GM15510 (cell line): ENCODE measurements around the gene FZD4.

Experiments
- POLR2A ChIP-seq: IDR thresholded peaks from 3 replicates; pipeline ENCODE4 v1.6.1; 2011; ENCODE audit warnings: borderline replicate concordance; ENCODE audit not compliant: insufficient read length; ENCODE audit errors: extremely low read depth

FZD4 gene

DNA sequence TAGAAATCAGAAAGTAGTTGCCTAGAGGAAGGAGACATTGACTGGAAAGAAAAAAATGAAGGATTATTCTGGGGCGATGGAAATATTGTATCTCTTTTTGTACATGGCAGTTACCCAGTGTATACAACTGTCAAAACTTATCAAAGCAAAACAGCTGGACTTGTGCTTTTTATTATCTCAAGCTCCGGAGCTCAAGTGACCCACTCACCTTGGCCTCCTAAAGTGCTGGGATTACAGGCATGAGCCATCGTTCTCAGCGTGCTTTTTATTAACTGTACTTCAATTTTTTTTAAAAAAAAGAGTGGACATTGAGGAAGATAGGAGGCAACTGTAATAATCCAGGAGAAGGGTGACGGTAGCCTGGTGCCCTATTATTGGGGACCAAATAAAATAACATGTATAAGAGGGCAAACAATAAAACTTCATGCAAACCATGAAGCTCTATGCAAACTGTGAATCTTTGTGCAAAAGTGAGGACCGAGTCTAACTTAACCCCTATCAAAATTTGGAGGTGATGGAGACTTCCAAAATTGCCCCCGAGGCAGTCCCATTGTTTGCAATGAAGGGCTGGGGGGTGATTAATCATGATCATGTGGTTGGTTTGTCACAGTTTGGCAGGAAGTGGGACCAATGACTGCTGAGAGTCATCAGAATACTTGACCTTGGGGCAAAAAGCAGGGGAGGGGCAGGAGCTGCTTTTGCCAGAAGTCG is 23.5 kb downstream of the FZD4 start:
- no peak for TF ChIP-seq POLR2A

DNA sequence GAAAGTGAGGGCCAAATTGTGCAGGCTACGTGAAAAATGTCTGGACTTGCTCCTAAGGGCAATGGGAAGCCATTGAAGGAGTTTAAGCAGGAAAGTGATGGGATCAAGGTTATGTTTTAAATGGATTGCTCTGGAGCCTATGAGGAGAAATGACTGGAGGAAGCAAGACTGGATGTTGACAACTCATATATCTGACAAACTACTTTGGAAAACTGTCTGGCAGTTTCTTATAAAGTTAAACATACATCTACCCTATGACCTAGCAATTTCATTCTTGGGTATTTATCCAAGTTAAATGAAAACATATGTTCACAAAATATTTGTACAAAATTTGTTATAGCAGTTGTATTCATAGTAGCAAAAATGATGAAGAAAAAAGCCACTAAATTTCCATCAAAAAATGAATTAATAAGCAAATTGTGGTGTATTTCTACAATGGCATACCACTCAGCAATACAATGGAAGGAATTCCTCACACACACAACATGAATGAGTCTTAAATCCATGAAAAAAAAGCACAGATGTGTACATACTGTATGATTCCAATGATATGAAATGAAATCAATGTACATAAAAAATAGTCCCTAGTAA is 24.1 kb downstream of the FZD4 start:
- TF ChIP-seq POLR2A: no peak

DNA sequence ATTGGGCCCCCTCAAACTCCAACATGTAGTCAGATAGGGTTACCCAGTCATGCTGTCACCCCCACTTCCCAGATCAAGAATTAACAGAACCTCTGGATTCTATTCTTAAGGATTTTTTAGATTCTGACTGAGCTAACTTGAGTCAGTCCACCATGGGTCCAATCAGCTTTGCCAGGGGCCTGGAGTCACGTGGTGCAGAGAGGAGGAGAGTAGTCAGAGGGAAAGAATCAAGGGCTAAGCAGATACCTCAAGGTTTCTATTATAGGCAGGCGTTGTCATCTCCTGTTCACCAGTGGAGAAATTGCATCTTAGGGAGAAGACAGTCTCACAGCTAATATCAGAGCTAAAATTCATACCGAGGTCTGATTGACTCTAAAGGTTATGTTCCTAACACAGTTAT is 28.2 kb downstream of the FZD4 start:
- TF ChIP-seq POLR2A: no peak

- no peak for TF ChIP-seq POLR2A
Observed at GRCh38 chr11:86923999-86924766, 31.0 kb downstream of the FZD4 start.

DNA sequence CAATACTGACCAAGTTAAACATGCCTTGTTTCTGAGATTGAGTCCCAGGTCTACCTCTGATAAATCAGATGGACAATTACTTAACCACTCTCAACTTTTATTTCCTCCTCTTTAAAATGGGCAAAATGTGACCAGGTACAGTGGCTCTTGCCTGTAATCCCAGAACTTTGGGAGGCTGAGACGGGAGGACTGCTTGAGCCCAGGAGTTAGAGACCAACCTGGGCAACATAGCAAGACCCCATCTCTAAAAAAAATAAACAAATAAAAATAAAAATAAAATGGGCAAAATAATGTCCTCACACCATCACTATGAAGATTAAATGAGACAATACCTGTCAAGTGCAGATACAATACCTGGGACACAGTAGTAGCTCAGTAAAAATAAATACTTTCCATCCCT is 33.0 kb downstream of the FZD4 start:
- no peak for TF ChIP-seq POLR2A

GRCh38 chr11:86919557-86920210 is 35.5 kb downstream of the FZD4 start:
- TF ChIP-seq POLR2A: no peak

- TF ChIP-seq POLR2A: no peak
Observed at GRCh38 chr11:86918973-86919372, 36.2 kb downstream of the FZD4 start.

DNA sequence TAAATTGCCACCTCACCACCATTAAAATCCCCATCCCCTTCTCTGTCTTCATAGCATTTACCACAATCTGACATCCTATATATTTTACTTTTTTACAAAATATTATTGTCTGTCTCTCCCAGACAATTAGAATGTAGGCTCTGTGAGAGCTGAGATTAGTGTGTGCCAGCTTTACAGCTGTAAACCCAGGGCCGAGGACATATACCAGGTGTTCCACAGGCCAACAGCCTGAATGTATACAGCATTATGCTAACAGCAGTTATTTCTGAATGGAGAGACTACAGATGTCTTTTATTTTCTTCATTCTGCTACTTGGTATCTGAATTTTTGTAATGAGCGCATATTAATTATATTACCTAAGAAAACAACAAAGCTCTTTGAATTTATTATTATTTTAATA is 36.7 kb downstream of the FZD4 start:
- no peak for TF ChIP-seq POLR2A

- TF ChIP-seq POLR2A: no peak
Observed at GRCh38 chr11:86917589-86917988, 37.6 kb downstream of the FZD4 start.

- TF ChIP-seq POLR2A: no peak
Observed at GRCh38 chr11:86916330-86916729, 38.9 kb downstream of the FZD4 start.

GRCh38 chr11:86914865-86915519 is 40.2 kb downstream of the FZD4 start:
- no peak for TF ChIP-seq POLR2A

DNA sequence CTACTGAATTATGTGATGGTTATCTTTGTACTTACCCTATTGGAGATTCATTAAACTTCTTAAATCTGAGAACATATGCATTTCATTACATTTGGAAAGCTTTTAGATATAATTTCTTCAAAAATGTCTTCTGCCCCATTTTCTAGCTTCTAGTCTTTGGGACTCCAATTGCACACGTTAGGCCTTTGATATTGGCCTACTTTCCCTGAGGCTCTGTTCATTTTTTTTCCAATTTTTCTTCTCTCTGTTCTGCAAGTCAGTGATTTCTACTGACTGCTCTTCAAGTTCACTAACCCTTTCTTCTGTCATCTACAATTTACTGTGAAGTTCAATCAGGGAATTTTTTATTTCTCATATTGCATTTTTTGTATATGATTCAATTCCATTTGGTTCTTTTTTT is 43.0 kb downstream of the FZD4 start:
- no peak for TF ChIP-seq POLR2A

- TF ChIP-seq POLR2A: no peak
Observed at GRCh38 chr11:86910592-86910991, 44.6 kb downstream of the FZD4 start.

DNA sequence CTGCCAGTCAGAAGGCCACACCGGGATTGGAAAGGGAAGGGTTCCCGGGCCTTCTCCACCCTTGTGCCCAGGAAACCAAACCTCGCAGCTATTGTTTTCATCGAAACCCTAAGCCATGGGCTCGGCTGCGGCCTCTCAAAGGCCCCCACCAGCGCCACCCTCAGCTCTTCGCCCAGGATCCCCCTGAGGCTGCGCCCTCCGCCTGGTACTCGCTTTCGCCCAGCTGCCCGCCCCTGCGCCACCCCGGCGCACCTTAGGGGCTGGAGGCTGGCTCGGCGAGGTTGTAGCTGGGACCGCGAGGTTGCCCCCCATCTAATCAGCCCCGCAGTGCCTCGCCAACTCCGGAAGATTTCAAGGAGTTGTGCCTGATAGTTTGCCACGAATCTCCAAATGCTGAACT is 49.0 kb downstream of the FZD4 start:
- no peak for TF ChIP-seq POLR2A

- TF ChIP-seq POLR2A: no peak
Observed at GRCh38 chr11:86905252-86905651, 49.9 kb downstream of the FZD4 start.
